Adrenal gland (tissue), 12 donors: ENCODE data around the gene IGHMBP2. TPM values are rescaled to one million over a fixed set of nuclear protein-coding genes. Genes with fewer than 3 reads are reported as not detected.

Experiments
- DNase-seq, 7 donors: peaks; one replicate each; pipeline ENCODE4 v3.0.0-alpha.2; 2019 to 2020
- H3K27ac ChIP-seq, 5 donors: fragments of 200-600 bp; sonication (generic) in 4 of 5; 1 replicate in 3 of 5; 2 replicates in 2 of 5; pipeline versions ENCODE4 v1.5.1 to v1.8.0; 2016 to 2020; ENCODE audit warnings: mild to moderate bottlenecking in 1 of 5
- H3K27me3 ChIP-seq: fragments of 200-600 bp; 2 replicates; pipeline ENCODE4 v1.8.0; 2021
- H3K36me3 ChIP-seq, 2 donors: fragments of 200-600 bp; replicated peaks in 1 of 2; 1 replicate in 1 of 2; 2 replicates in 1 of 2; pipeline versions ENCODE4 v1.5.1 to v1.8.0; 2018 to 2022
- H3K4me1 ChIP-seq, 2 donors: fragments of 200-600 bp; replicated peaks in 1 of 2; 1 replicate in 1 of 2; 2 replicates in 1 of 2; pipeline versions ENCODE4 v1.5.1 to v1.8.0; 2018 to 2021
- H3K4me3 ChIP-seq, 4 donors: fragments of 200-600 bp; sonication (generic) in 3 of 4; one replicate each; pipeline ENCODE4 v1.5.1; 2016 to 2018
- H3K9me3 ChIP-seq, 3 donors: fragments of 200-600 bp; sonication (generic) in 1 of 3; replicated peaks in 1 of 3; 1 replicate in 2 of 3; 2 replicates in 1 of 3; pipeline versions ENCODE4 v1.5.1 to v1.8.0; 2016 to 2021
- CTCF ChIP-seq, 6 experiments: fragments of 450-650 bp in 4 of 6; fragments of 200-600 bp in 2 of 6; sonication (generic) in 1 of 6; IDR thresholded peaks; 1 replicate in 5 of 6; 2 replicates in 1 of 6; pipeline versions ENCODE4 v1.5.1 to v1.8.0; 2016 to 2021; ENCODE audit warnings: antibody characterized with exemption in 6 of 6, mild to moderate bottlenecking in 2 of 6, moderate library complexity in 1 of 6
- POLR2A ChIP-seq, 2 donors: fragments of 450-650 bp; IDR thresholded peaks; one replicate each; pipeline ENCODE4 v1.6.1; 2017; ENCODE audit warnings: antibody characterized with exemption in 2 of 2, mild to moderate bottlenecking in 2 of 2, moderate library complexity in 1 of 2
- WGBS, 4 donors: extraction: QIAGEN DNeasy Blood & Tissue Kit in 2 of 4; methylation state at CpG; one replicate each; pipeline versions ENCODE4 v1.1.5 to v1.1.7; 2013 to 2017; 5-methylcytosine and 5-hydroxymethylcytosine counted together
- intact Hi-C, 2 donors: fragments of 100-400 bp; cut with DNase I; formaldehyde crosslinking; loops; one replicate each; pipeline versions ENCODE4 v1.14.1 to v1.15.0; 2022 to 2023
- polyA plus RNA-seq, 3 donors: library from polyadenylated mRNA; stranded (reverse); fragments of 200-250 nt in 2 of 3; fragments of 350-450 nt in 1 of 3; fragmentation: Illumina TruSeq in 1 of 3; extraction: RNeasy Lipid Tissue Mini Kit (QIAGEN cat#74804) in 1 of 3; gene quantifications; one replicate each; pipeline ENCODE4 v1.2.3, GENCODE V29; 2013 to 2014
- total RNA-seq, 9 donors: library from RNA; depleted of rRNA in 4 of 9; stranded (reverse); fragments of >200 nt in 4 of 9; fragments of 120-200 nt in 1 of 9; fragmentation: NEBNext Ultra II Directional in 1 of 9; extraction: Animal tissue kit (Norgen Biotek cat#: 25700) in 1 of 9; gene quantifications; one replicate each; pipeline versions ENCODE4 v1.1.0 to v1.2.4, GENCODE V29; 2013 to 2023
- donor health status: healthy with polysubstance abuse.
- donor health status: Bipolar disorder and iron deficiency.
- donor health status: DM: yes; HTN: yes; CAD: no.
- donor health status: DM: no; HTN: no; CAD: no.
- donor health status: DM: no; HTN: no; CAD: no.
- donor health status: DM: yes; HTN: yes; CAD: no.

IGHMBP2 gene
- total and polyA plus RNA-seq, 12 donors = 7.9 to 40.6 (median 16.3) TPM

GRCh38 chr11:68857037-68857586 is 46.6 kb upstream of the IGHMBP2 start:
- Histone ChIP-seq H3K36me3 (no peaks in the 10 kb centered on the region), H3K4me1 (peaks cover 5 to 21% of the 10 kb centered on the region in 2 donors), H3K27me3 (no peaks in the 10 kb centered on the region), H3K4me3 (no peak overlapping the region), H3K9me3 (no peaks in the 10 kb centered on the region), H3K27ac (no peak overlapping the region)
- DNase-seq = no peak
- TF ChIP-seq CTCF (IDR thresholded peaks at IDR 0.05) (no peak), POLR2A (IDR thresholded peaks at IDR 0.05) (no peak)
- WGBS, 4 donors = 88 to 92% (median 91%) methylated on average over 8 of the region's 8 CpGs
- intact Hi-C loops = no loop called here

GRCh38 chr11:68859123-68859522 is 44.6 kb upstream of the IGHMBP2 start:
- no peak overlapping the region for H3K4me3 ChIP-seq
- no peak for TF ChIP-seq CTCF (IDR thresholded peaks at IDR 0.05)
- TF ChIP-seq POLR2A (IDR thresholded peaks at IDR 0.05) = no peak
- no peaks in the 10 kb centered on the region for H3K36me3 ChIP-seq
- DNase-seq = no peak
- WGBS, 4 donors = 76 to 84% (median 81%) methylated on average over 8 of the region's 8 CpGs
- H3K9me3 ChIP-seq = no peaks in the 10 kb centered on the region
- H3K4me1 ChIP-seq = peaks cover 5 to 21% of the 10 kb centered on the region in 2 donors
- H3K27me3 ChIP-seq = no peaks in the 10 kb centered on the region
- no peak overlapping the region for H3K27ac ChIP-seq
- intact Hi-C loops = no loop called here

DNA sequence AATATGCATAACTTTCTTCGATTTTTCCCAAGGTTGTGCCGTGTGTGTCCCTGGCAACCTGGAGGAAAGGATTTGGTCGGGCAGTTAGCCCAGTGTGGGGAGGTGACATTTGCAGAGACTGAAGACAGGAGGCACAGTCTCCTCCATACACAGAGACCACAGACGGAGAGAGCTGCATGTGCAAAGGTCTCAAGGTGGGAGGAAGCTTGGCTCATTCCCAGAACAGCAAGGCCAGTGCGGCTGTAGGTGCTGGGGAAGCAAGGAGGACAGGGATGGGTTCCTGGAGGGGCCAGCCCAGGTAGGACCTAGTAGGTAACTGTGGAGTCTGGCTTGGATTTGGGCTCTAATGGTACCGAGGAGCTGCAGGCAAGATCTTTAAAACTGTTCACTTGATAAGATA is 41.3 kb upstream of the IGHMBP2 start:
- DNase-seq = no peak
- 70 to 81% (median 79%) methylated on average over 6 of the region's 6 CpGs for WGBS, 4 donors
- intact Hi-C loops = no loop called here
- Histone ChIP-seq H3K36me3 (no peaks in the 10 kb centered on the region), H3K4me1 (peaks cover 3 to 6% of the 10 kb centered on the region in 2 donors), H3K27ac (no peak overlapping the region), H3K27me3 (no peaks in the 10 kb centered on the region), H3K4me3 (no peak overlapping the region), H3K9me3 (no peaks in the 10 kb centered on the region)
- no peak for TF ChIP-seq CTCF (IDR thresholded peaks at IDR 0.05)

DNA sequence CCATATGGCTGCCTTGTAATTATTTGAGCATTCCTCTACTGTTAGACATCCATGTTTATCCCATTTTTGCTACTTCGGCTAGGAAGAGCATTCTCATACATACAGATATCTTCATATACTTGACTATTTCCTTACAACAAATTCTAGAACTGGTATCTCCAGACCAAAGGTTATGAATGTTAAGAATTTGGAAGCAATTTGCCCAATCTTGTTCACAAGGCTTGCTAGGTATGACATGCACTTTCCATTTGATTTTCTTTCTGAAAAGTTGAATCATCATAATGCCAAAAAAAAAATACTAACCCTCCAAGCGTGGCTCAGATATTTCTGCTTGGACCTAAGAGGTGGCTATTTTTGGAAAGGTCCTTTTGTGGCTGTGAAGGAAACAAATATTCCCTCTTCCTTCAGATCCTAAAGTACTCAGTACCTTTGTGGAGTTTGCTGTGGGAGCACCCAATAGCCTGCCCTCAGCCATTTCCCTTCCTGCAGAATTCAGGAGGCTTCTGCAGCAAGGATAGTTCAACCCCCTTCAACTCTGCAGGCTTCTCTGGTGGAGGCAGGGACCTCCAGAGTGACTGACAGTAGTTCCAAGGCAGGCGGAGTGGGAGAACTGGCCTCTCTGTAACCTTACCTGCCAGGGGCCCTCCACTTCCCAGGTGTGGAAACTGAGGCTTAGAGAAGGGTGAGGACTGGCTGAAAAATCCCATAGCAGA is 40.0 kb upstream of the IGHMBP2 start:
- Histone ChIP-seq H3K36me3 (no peaks in the 10 kb centered on the region), H3K9me3 (no peaks in the 10 kb centered on the region), H3K4me3 (no peak overlapping the region), H3K27me3 (no peaks in the 10 kb centered on the region), H3K4me1 (peaks cover 3 to 4% of the 10 kb centered on the region in 2 donors), H3K27ac (no peak overlapping the region)
- no peak for TF ChIP-seq POLR2A (IDR thresholded peaks at IDR 0.05)
- TF ChIP-seq CTCF (IDR thresholded peaks at IDR 0.05) = no peak
- intact Hi-C loops = no loop called here
- no peak for DNase-seq
- WGBS, 4 donors = 85 to 94% (median 91%) methylated on average over 2 to 3 of the region's 3 CpGs
